Adrenal gland (tissue), 5 donors: ENCODE measurements around the gene SORBS1.

ENCODE experiments used
- CTCF ChIP-seq, 6 experiments: fragments of 450-650 bp in 4 of 6; fragments of 200-600 bp in 2 of 6; sonication (generic) in 1 of 6; IDR thresholded peaks; 1 replicate in 5 of 6; 2 replicates in 1 of 6; pipeline versions ENCODE4 v1.5.1 to v1.8.0; 2016 to 2021; ENCODE audit warnings: antibody characterized with exemption in 6 of 6, mild to moderate bottlenecking in 2 of 6, moderate library complexity in 1 of 6
- POLR2A ChIP-seq, 2 donors: fragments of 450-650 bp; IDR thresholded peaks; one replicate each; pipeline ENCODE4 v1.6.1; 2017; ENCODE audit warnings: antibody characterized with exemption in 2 of 2, mild to moderate bottlenecking in 2 of 2, moderate library complexity in 1 of 2
- donor health status: DM: no; HTN: no; CAD: no.

- TF ChIP-seq CTCF (IDR thresholded peaks at IDR 0.05) (no peak), POLR2A (IDR thresholded peaks at IDR 0.05) (no peak)
These were observed 98.2 kb downstream of the SORBS1 start for GRCh38 chr10:95462740-95463667.
